ENCODE results near the gene DDX47. TPM values are rescaled to one million over a fixed set of nuclear protein-coding genes. Genes with fewer than 3 reads are reported as not detected.

Gene DDX47
- total and polyA plus RNA-seq, 2 of the 13 experiments (the other 11 are each of a cell fraction or from before 2014, with no cell fraction given), result 48.5 to 78.7 TPM

DNA sequence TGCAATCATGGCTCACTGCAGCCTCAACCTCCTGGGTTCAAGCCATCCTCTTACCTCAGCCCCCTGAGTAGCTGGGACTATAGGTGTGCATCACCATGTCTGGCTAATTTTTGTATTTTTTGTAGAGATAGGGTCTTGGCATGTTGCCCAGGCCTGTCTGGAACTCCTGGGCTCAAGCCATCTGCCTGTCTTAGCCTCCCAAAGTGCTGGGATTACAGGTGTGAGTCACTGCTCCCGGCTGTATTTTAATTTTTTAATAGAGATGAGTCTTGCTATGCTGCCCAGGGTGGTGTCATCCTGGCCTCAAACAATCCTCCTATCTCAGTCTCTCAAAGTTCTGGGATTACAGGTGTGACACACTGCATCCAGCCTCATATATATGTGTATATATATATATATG is 46.5 kb downstream of the DDX47 start:
- Histone ChIP-seq H4K20me1 (ENCODE audit: insufficient read depth, low read length) (no peaks in the 10 kb centered on the region), H3K27me3 (ENCODE audit: control insufficient read depth in 1 of 2, insufficient read depth in 2 of 2, low read length in 2 of 2) (no peaks in the 10 kb centered on the region), H3K9ac (ENCODE audit: insufficient read depth, low read depth, low read length) (no peak overlapping the region), H3K9me3 (ENCODE audit: low read length) (no peaks in the 10 kb centered on the region), H3K4me3 (replicated peaks in 1 of 3; ENCODE audit: insufficient read depth in 1 of 3, low read depth in 2 of 3, low read length in 3 of 3) (no peak overlapping the region), H3K79me2 (ENCODE audit: insufficient read depth, low read length) (no peaks in the 10 kb centered on the region), H3K27ac (ENCODE audit: extremely low read length, insufficient read depth, low read length) (no peak overlapping the region), H2AFZ (ENCODE audit: low read length) (no peak overlapping the region), H3K4me1 (ENCODE audit: insufficient read depth, low read length) (no peaks in the 10 kb centered on the region), H3K36me3 (replicated peaks in 1 of 2; ENCODE audit: control insufficient read depth in 1 of 2, insufficient read depth in 2 of 2, low read length in 2 of 2) (no peaks in the 10 kb centered on the region), H3K4me2 (ENCODE audit: low read depth, low read length) (no peak overlapping the region)
- BruUV-seq (replicated peaks), result no TSS peak
- FAIRE-seq (no peak), ATAC-seq (no peak), DNase-seq (ENCODE audit: low spot score) (no peak)
- CTCF ChIA-PET (ENCODE audit: low intra/inter-chr PET ratio, low total read pairs), result no interaction called here
- POLR2A ChIA-PET, result no interaction called here
- 22% methylated on average over 1 of the region's 1 CpG for WGBS (ENCODE audit: low lambda C conversion rate)
- TF ChIP-seq ATRX (CRISPR knock-in tag; IDR thresholded peaks at IDR 0.05; ENCODE audit: borderline replicate concordance) (no peak), ZNF121 (CRISPR knock-in tag; IDR thresholded peaks at IDR 0.05) (no peak), KDM2A (CRISPR knock-in tag; IDR thresholded peaks at IDR 0.05; ENCODE audit: borderline replicate concordance, low read depth) (no peak), NFIB (CRISPR knock-in tag; IDR thresholded peaks at IDR 0.05; ENCODE audit: borderline replicate concordance) (no peak), CBFB (CRISPR knock-in tag; IDR thresholded peaks at IDR 0.05) (no peak), ASH2L (IDR thresholded peaks at IDR 0.05; ENCODE audit: insufficient read length, low read depth, low read length) (no peak), MEIS1 (CRISPR knock-in tag; IDR thresholded peaks at IDR 0.05; ENCODE audit: borderline replicate concordance) (no peak), MZF1 (CRISPR knock-in tag; IDR thresholded peaks at IDR 0.05; ENCODE audit: borderline replicate concordance) (no peak)
- TF ChIP-seq, protein P1, sequence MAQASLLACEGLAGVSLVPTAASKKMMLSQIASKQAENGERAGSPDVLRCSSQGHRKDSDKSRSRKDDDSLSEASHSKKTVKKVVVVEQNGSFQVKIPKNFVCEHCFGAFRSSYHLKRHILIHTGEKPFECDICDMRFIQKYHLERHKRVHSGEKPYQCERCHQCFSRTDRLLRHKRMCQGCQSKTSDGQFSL (CRISPR knock-in tag; IDR thresholded peaks at IDR 0.05), result no peak
- TF ChIP-seq, protein P2, sequence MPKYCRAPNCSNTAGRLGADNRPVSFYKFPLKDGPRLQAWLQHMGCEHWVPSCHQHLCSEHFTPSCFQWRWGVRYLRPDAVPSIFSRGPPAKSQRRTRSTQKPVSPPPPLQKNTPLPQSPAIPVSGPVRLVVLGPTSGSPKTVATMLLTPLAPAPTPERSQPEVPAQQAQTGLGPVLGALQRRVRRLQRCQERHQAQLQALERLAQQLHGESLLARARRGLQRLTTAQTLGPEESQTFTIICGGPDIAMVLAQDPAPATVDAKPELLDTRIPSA (CRISPR knock-in tag; IDR thresholded peaks at IDR 0.05; ENCODE audit: borderline replicate concordance), result no peak
- intact Hi-C loops (cut with micrococcal nuclease; ENCODE audit: unreplicated experiment) (no loop called here), in situ Hi-C loops (cut with HindIII; ENCODE audit: extremely low pct_ligation_motif_present, low pct_unique_long_range_greater_than_20kb) (no loop called here)

All from HepG2 (cell line).